Endothelial cell (in vitro differentiated cells): ENCODE data around the gene FBLN2. TPM values are rescaled to one million over a fixed set of nuclear protein-coding genes. Genes with fewer than 3 reads are reported as not detected.

Experiments used
- DNase-seq: peaks from one replicate; pipeline ENCODE4 v3.0.0; 2021; ENCODE audit warnings: low spot score
- H3K27ac Mint-ChIP-seq: one replicate; pipeline ENCODE4 v1.8.0; 2021; ENCODE audit warnings: mixed read lengths, inconsistent platforms; ENCODE audit not compliant: unreplicated experiment
- H3K27me3 Mint-ChIP-seq: one replicate; pipeline ENCODE4 v1.8.0; 2021; ENCODE audit warnings: mild to moderate bottlenecking, moderate library complexity, mixed read lengths, inconsistent platforms; ENCODE audit not compliant: unreplicated experiment
- H3K36me3 Mint-ChIP-seq: one replicate; pipeline ENCODE4 v1.8.0; 2021; ENCODE audit warnings: mild to moderate bottlenecking, low read depth, mixed read lengths, inconsistent platforms; ENCODE audit not compliant: unreplicated experiment
- H3K4me1 Mint-ChIP-seq: one replicate; pipeline ENCODE4 v1.8.0; 2021; ENCODE audit warnings: mild to moderate bottlenecking, mixed read lengths, inconsistent platforms; ENCODE audit not compliant: unreplicated experiment
- H3K4me3 Mint-ChIP-seq: one replicate; pipeline ENCODE4 v1.8.0; 2021; ENCODE audit warnings: mild to moderate bottlenecking, mixed read lengths, inconsistent platforms; ENCODE audit not compliant: unreplicated experiment
- H3K9me3 Mint-ChIP-seq: one replicate; pipeline ENCODE4 v1.8.0; 2021; ENCODE audit warnings: mixed read lengths, inconsistent platforms; ENCODE audit not compliant: unreplicated experiment
- CTCF ChIP-seq: fragments of 200-600 bp; sonication (generic); IDR thresholded peaks from one replicate; pipeline ENCODE4 v1.5.0; 2021; ENCODE audit warnings: antibody characterized with exemption; ENCODE audit not compliant: unreplicated experiment
- total RNA-seq: library from RNA; stranded (reverse); fragmentation: NEBNext Ultra II Directional; extraction: Animal tissue kit (Norgen Biotek cat#: 25700); gene quantifications from one replicate; pipeline ENCODE4 v1.2.1, GENCODE V29; 2021; ENCODE audit not compliant: unreplicated experiment

The FBLN2 gene
- total RNA-seq, 1 donor from 2014 or later = 10.5 TPM

- Mint-ChIP-seq H3K4me1 (no peaks in the 10 kb centered on the region), H3K36me3 (no peaks in the 10 kb centered on the region), H3K27ac (no peak overlapping the region), H3K27me3 (peaks cover 9% of the 10 kb centered on the region), H3K4me3 (no peak overlapping the region), H3K9me3 (no peaks in the 10 kb centered on the region)
- no peak for TF ChIP-seq CTCF
- no peak for DNase-seq
These were observed 34.9 kb upstream of the FBLN2 start for GRCh38 chr3:13513913-13514517.

- Mint-ChIP-seq H3K9me3 (no peaks in the 10 kb centered on the region), H3K4me1 (no peaks in the 10 kb centered on the region), H3K4me3 (no peak overlapping the region), H3K27me3 (peaks cover 9% of the 10 kb centered on the region), H3K36me3 (no peaks in the 10 kb centered on the region), H3K27ac (no peak overlapping the region)
- no peak for DNase-seq
- TF ChIP-seq CTCF = no peak
These were observed 34.1 kb upstream of the FBLN2 start for GRCh38 chr3:13514639-13515435.

GRCh38 chr3:13515786-13516759 is 32.9 kb upstream of the FBLN2 start:
- no peak overlapping the region for H3K4me3 Mint-ChIP-seq
- H3K27ac Mint-ChIP-seq = no peak overlapping the region
- H3K36me3 Mint-ChIP-seq = no peaks in the 10 kb centered on the region
- DNase-seq = no peak
- H3K27me3 Mint-ChIP-seq = peaks cover 6% of the 10 kb centered on the region
- no peaks in the 10 kb centered on the region for H3K9me3 Mint-ChIP-seq
- no peak for TF ChIP-seq CTCF
- H3K4me1 Mint-ChIP-seq = no peaks in the 10 kb centered on the region

- Mint-ChIP-seq H3K9me3 (peaks cover 6% of the 10 kb centered on the region), H3K27ac (no peak overlapping the region), H3K4me1 (no peaks in the 10 kb centered on the region), H3K36me3 (peaks cover 6% of the 10 kb centered on the region), H3K27me3 (peaks cover 7% of the 10 kb centered on the region), H3K4me3 (no peak overlapping the region)
- no peak for DNase-seq
- TF ChIP-seq CTCF = no peak
These were observed 32.2 kb upstream of the FBLN2 start for GRCh38 chr3:13516760-13517135.
